ENCODE results near the gene WDR88. TPM values are rescaled to one million over a fixed set of nuclear protein-coding genes. Genes with fewer than 3 reads are reported as not detected.

WDR88 gene
- polyA plus RNA-seq, 3 donors, result not detected

DNA sequence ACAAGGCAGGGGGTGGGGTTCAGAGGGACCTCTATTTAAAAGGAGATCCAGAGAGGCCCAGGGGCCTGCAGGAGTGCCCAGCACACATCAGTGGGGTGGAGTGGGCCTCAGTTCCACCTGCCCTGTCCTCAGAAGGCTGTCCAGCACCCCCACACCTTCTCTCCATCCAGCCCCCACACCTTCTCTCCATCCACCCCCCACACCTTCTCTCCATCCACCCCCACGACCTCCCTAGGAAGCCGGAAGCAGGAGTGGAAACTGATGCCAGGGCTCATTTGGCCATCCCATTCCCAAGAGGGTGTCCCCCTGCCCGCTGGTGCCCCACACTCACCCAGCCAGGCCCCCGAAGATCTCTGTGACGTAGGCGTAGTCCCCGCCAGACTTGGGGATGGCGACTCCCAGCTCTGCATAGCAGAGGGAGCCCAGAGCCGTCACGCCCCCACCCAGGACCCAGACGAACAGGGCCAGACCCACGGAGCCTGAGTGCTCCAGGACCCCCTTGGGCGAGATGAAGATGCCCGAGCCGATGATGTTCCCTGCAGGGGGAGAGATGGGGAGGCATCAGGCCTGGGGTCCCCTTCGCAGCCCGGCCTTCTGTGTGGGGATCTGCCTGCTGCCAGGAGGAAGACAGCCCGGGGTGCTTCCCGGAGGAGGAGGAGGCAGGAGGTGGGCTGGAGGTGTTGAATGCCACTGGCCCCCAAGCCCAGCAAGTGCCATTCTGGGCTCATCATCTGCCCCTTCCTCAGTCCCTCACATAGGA is 83.7 kb downstream of the WDR88 start:
- Histone ChIP-seq H2AFZ (ENCODE audit: insufficient read depth, low read depth, low read length, poor library complexity, severe bottlenecking) (no peak overlapping the region), H3K79me2 (ENCODE audit: insufficient read depth, low read length) (no peaks in the 10 kb centered on the region), H3K4me3 (replicated peaks in 1 of 3; ENCODE audit: low read depth in 2 of 3, low read length in 3 of 3) (no peak overlapping the region), H3K27ac (ENCODE audit: low read depth in 1 of 2, low read length in 2 of 2) (no peak overlapping the region), H3K27me3 (ENCODE audit: control insufficient read depth in 2 of 2, insufficient read depth in 2 of 2, low read length in 2 of 2) (no peaks in the 10 kb centered on the region), H3K36me3 (replicated peaks in 1 of 2; ENCODE audit: control insufficient read depth in 1 of 2, insufficient read depth in 2 of 2, low read length in 2 of 2) (no peaks in the 10 kb centered on the region), H3K9me3 (replicated peaks in 1 of 2; ENCODE audit: control insufficient read depth in 1 of 2, insufficient read depth in 1 of 2, low read length in 2 of 2) (no peaks in the 10 kb centered on the region), H3K4me1 (ENCODE audit: control insufficient read depth in 1 of 2, insufficient read depth in 2 of 2, low read length in 2 of 2) (no peaks in the 10 kb centered on the region), H3K9ac (ENCODE audit: insufficient read depth, low read length, poor library complexity, severe bottlenecking) (no peak overlapping the region), H3K4me2 (replicated peaks; ENCODE audit: extremely low read depth, low read length, poor library complexity, severe bottlenecking) (no peak overlapping the region), H4K20me1 (ENCODE audit: insufficient read depth, low read length) (no peaks in the 10 kb centered on the region)
- no peaks in the 10 kb centered on the region for H3K36me3 Mint-ChIP-seq
- DNase-seq, result no peak
- peaks cover 2 to 5% (median 3%) of the 10 kb centered on the region in 3 donors for H3K27me3 Mint-ChIP-seq (ENCODE audit: low read depth in 3 of 3)
- H3K4me3 Mint-ChIP-seq, result no peak overlapping the region
- H3K4me1 Mint-ChIP-seq, result no peaks in the 10 kb centered on the region
- no peak overlapping the region for H3K27ac Mint-ChIP-seq
- intact Hi-C loops (cut with micrococcal nuclease), result no loop called here
- H3K9me3 Mint-ChIP-seq, result no peaks in the 10 kb centered on the region
- WGBS (ENCODE audit: insufficient coverage), result 94% methylated on average over 13 of the region's 19 CpGs
- TF ChIP-seq, protein P1, sequence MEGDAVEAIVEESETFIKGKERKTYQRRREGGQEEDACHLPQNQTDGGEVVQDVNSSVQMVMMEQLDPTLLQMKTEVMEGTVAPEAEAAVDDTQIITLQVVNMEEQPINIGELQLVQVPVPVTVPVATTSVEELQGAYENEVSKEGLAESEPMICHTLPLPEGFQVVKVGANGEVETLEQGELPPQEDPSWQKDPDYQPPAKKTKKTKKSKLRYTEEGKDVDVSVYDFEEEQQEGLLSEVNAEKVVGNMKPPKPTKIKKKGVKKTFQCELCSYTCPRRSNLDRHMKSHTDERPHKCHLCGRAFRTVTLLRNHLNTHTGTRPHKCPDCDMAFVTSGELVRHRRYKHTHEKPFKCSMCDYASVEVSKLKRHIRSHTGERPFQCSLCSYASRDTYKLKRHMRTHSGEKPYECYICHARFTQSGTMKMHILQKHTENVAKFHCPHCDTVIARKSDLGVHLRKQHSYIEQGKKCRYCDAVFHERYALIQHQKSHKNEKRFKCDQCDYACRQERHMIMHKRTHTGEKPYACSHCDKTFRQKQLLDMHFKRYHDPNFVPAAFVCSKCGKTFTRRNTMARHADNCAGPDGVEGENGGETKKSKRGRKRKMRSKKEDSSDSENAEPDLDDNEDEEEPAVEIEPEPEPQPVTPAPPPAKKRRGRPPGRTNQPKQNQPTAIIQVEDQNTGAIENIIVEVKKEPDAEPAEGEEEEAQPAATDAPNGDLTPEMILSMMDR (IDR thresholded peaks at IDR 0.05), result no peak

DNA sequence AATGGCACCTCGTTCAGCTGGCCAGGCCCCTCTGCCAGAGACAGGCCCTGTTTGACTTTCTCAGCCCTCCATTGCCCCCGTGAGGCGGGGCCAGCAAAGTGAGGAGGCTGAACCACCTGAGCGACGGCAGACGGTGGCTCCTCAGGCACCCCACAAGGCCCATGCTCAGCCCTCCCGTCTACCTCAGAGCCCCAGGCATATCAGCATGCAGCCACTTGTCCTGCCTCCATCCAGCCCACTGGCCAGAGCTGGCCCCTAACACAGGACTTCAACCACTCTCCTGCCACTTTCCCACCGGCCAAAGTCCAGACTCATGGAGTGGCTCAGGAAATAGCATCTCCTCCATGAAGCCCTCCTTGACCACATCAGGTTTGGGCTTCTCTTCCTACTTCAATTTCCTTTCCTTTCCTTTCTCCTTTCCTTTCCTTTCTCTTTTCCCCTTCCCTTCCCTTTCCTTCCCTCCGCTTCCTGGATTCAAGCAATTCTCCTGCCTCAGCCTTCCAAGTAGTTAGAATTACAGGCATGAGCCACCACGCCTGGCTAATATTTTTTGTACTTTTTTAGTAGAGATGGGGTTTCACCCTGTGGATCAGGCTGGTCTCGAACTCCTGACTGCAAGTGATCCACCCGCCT is 84.4 kb downstream of the WDR88 start:
- no peak for DNase-seq
- Mint-ChIP-seq H3K4me1 (no peaks in the 10 kb centered on the region), H3K27me3 (ENCODE audit: low read depth in 3 of 3) (peaks cover 3 to 7% (median 3%) of the 10 kb centered on the region in 3 donors), H3K36me3 (no peaks in the 10 kb centered on the region), H3K9me3 (no peaks in the 10 kb centered on the region), H3K4me3 (no peak overlapping the region), H3K27ac (no peak overlapping the region)
- no peak overlapping the region for H2AFZ ChIP-seq (ENCODE audit: insufficient read depth, low read depth, low read length, poor library complexity, severe bottlenecking)
- H3K9ac ChIP-seq (ENCODE audit: insufficient read depth, low read length, poor library complexity, severe bottlenecking), result no peak overlapping the region
- H4K20me1 ChIP-seq (ENCODE audit: insufficient read depth, low read length), result no peaks in the 10 kb centered on the region
- no peaks in the 10 kb centered on the region for H3K4me1 ChIP-seq (ENCODE audit: control insufficient read depth in 1 of 2, insufficient read depth in 2 of 2, low read length in 2 of 2)
- H3K79me2 ChIP-seq (ENCODE audit: insufficient read depth, low read length), result no peaks in the 10 kb centered on the region
- no peaks in the 10 kb centered on the region for H3K27me3 ChIP-seq (ENCODE audit: control insufficient read depth in 2 of 2, insufficient read depth in 2 of 2, low read length in 2 of 2)
- no peaks in the 10 kb centered on the region for H3K36me3 ChIP-seq (replicated peaks in 1 of 2; ENCODE audit: control insufficient read depth in 1 of 2, insufficient read depth in 2 of 2, low read length in 2 of 2)
- no peak overlapping the region for H3K4me3 ChIP-seq (replicated peaks in 1 of 3; ENCODE audit: low read depth in 2 of 3, low read length in 3 of 3)
- intact Hi-C loops (cut with micrococcal nuclease), result no loop called here
- H3K9me3 ChIP-seq (replicated peaks in 1 of 2; ENCODE audit: control insufficient read depth in 1 of 2, insufficient read depth in 1 of 2, low read length in 2 of 2), result no peaks in the 10 kb centered on the region
- no peak overlapping the region for H3K4me2 ChIP-seq (replicated peaks; ENCODE audit: extremely low read depth, low read length, poor library complexity, severe bottlenecking)
- H3K27ac ChIP-seq (ENCODE audit: low read depth in 1 of 2, low read length in 2 of 2), result no peak overlapping the region
- TF ChIP-seq, protein P1 (IDR thresholded peaks at IDR 0.05), result no peak
- 80% methylated on average over 10 of the region's 12 CpGs for WGBS (ENCODE audit: insufficient coverage)
